NK-92 treated with Interleukin-12 subunit alpha and Interleukin-12 subunit beta, amount 100 ng/mL, for 24 hours (cell line): ENCODE results near the gene TRPM2.
"Not testable (repeated sequence)": the region's sequence is repeated elsewhere in the genome, so short reads cannot be mapped to it uniquely, and the experiment has no call there.

Experiments used
- DNase-seq: peaks from one replicate; lab custom pipeline; 2025; lab: John Stamatoyannopoulos, UW

TRPM2 gene

DNA sequence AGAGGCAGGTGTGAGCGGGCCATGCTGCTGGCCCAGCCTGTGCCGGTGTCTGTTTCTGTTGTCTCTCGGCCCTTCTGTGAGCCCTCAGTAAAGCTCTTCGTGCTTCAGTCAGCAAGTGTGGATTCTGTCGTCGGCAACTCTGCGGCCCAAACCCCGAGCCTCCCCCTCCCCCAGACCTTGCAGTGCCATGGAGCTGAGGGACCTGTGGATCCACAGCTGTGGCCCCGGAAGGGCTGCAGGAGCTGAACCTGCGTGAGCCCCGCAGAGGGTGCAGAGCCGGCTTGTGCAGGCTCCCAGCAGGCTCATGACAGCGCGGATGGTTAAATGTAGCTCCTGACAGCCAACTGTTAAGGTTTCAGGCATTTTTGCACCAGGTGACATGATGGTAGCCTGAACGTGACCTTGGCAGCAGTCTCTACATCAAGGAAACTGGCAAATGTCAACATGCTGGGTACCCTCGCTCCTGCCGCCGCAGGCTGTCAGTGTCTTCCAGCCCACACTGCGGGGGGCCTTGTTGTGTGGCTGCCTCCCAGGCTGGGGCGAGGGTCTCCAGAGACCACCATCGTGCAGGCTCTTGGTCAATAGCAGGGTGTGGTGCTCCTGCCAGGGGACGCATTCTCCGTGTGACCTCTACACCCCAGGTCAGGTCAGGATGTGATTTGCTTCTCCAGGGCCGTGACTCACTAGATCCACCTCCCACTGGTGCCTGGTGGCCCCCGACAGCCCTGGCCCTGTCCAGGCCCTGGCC is 108.8 kb downstream of the TRPM2 start:
- DNase-seq, result no peak

DNA sequence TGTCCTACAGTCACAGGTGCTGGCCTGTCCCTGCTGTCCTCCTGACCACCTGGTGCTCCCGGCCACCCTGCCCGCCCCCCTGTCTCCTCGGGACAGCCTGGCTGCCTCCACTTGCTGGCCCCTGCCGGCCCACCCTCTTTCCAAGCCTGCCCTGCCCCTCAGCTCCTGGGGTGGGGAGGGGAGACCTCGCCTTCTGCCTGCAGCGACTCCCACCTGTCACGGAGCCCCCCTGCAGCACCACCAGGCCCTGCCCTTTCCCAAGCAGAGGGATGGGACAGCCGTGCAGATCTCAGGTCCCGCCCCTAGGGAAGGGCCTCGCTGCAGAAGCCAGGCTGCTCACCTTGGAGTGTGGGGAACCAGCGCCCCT is 109.4 kb downstream of the TRPM2 start:
- DNase-seq, result no peak

DNA sequence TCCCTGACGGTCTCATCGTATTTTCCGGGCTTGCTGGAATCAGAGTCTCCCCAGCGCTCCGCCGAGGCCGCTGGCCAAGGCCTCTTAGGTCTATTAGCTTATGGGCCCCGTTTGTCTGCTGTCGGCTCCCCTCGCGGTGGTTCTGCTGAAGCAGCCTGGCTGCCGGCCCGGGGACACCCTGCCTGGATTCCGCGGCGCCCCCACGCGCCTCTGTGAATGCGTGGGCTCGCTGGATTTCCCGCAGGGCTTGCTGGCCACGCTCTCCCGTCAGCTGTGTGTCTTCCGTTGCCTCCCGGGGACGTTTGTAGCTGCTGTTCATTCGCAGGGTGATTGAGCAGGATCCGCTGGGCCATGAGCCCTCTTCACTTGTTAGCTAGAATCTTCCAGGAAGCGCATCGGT is 110.3 kb downstream of the TRPM2 start:
- no peak for DNase-seq

DNA sequence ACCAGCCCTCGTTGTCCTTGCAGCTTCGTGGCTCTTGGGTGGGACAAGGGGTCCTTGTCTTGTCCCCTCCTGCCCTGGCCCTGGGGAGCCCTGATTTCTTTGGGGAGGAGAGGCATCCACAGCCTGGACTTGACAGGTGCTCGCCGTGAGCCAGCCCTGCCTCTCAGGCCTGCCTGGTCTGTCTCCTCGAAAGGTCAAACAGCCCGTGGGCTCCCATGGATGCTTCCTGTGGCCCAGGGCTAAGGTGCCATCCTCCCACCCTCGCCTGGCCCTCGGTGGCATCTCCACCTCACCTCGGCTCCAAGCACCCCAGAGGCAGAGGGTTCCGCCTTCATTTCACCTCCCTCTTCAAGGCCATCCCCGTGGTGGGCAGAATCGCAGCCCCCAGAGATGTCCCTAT is 110.9 kb downstream of the TRPM2 start:
- DNase-seq, result no peak

DNA sequence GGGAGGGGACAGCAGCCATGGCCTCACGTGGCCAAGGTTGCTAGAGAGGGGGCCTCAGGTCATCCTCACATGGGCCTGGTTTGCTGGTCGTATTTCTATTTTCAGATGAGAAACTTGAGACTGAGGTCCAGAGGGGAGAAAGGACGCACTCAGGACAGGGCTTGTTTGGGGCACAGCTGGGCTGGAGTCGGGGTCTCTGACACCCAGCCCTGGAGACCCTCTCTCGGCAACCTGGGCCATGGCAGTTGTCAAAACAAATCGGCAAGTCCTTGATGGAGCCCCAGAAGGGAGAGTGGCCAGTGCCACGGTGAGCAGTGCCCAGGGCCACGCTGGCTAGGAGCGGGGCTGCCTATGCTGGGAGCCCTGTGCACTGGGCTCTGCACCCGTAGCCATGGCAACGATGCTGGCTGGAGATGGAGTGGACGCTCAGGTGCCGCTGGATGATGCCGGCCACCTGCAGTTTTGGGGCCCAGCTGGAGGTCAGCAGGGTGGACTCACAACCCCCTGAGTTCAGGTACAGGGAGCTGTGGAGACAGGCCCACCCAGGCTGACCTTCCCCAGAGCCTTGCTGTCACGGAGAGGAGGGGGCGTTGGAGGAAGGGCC is 113.0 kb downstream of the TRPM2 start:
- DNase-seq, result no peak

DNA sequence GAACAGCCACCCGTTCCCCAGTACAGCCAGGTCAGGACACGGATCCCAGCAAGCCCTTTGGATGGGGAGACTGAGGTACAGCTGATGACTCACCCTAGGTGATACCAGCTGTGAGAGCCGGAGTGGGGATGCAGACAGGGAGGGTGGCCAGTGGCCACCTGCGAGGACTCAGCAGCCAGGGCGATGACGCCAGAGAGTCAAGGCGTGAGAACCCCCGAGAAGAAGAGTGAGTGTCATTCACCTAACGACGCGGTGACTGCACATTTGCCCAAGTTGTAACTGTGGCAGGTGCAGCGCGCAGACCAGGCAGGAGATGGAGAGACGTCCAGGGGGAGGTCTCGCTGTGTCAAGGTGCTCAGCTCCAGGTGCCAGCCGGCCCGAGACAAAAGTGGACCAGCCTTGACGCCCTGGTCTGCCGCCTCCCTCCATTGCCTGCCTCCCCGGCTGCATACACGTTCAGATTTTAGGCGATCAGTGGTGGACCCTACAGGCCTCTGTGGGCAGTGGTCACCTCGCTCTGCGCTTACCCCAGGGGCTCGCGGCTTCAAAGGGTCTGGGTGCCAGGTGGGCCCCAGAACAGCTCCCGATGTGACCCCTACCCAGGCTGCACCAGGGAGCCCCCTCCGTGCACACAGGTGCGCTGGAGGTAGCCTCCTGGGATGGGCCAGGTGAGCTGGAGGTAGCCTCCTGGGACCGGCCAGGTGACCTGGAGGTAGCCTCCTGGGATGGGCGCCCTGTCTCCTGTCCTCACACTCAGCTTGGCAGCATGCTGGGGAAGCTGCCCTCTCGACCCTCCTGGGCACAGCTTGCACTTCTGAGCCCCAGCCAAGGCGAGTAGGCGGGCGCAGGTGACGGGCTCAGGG is 113.8 kb downstream of the TRPM2 start:
- DNase-seq, result no peak

DNA sequence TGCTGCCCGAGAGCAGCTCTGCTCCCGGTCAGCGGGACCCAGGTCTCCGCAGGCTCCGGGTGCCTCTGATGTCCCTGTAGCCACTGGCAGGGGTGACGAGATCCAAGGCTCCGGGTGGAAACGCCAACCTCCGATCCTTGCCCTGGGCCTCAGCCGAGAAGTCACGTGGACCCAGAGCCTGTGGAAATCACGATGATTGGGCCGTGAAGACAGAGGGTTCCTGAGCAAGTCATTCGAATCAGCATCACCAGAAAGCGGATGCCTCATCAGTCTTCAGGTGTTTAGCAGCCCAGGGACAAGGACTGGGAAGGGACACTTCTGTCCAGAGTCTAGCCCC is 114.4 kb downstream of the TRPM2 start:
- DNase-seq, result no peak

DNA sequence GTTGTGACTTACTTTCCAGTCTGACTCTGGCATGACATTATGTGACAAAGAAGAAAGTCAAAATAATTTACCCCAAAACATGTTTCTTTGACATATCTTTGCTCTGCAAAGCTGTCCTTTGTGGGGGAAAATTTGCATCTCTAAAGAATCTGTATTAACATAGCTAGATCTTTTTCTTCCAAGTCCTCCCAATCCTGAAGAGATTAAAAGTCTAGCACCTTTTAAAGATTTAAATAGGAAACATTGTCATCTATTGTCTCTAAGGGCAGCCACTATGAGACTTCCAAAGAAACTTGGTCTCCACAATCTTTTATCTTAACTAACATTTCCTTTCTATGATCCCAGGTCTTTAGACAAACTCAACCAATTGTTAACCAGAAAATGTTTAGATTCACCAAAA is 117.9 kb downstream of the TRPM2 start:
- no peak for DNase-seq

DNA sequence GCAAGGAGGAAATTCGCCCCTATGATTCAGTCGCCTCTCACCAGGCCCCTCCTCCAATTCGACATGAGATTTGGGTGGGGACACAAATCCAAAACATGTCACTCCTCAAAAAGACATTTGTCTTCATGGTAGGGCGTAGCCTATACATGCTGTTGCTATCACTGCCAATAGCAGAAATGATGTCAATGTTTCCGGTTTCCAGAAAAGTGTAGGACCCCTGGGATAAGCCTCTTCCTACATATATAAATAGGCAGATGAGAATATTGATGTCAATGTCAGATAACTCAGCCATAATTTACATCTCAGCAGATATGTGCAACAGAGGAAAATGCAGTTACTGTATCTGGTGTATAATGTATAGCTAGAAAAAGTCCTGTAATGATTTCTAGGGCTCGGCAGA is 118.6 kb downstream of the TRPM2 start:
- DNase-seq, result no peak

DNA sequence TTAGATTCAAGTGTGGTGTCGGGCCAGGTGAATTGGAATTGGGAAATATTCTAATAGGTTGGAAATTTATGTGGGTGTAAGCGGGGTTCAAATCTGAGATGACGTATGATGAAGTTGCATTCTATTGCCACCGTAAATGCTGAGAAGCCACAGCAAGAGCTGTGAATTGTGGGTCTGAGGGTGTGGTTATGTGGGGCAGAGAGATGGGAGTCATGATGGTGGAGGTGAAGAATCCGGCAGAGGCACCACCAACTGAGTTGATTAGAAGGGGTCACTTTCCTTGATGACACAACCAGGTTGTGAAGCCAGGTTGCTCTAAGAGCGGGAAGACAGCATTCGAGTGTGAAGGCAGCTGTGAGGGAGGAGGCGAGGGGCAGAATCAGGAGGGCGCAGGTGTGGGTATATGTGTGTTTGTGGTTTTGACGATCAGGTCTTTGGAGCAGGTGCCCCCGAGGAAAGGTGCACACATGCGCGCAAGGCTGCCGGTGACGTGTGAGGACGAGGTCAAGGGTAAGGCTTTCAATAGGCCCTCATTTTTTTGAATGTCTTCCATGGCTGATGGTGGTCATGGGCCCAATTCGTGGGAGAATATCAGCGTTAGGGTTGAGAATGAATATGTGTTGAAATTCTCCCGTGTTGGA is 120.6 kb downstream of the TRPM2 start:
- DNase-seq, result no peak

DNA sequence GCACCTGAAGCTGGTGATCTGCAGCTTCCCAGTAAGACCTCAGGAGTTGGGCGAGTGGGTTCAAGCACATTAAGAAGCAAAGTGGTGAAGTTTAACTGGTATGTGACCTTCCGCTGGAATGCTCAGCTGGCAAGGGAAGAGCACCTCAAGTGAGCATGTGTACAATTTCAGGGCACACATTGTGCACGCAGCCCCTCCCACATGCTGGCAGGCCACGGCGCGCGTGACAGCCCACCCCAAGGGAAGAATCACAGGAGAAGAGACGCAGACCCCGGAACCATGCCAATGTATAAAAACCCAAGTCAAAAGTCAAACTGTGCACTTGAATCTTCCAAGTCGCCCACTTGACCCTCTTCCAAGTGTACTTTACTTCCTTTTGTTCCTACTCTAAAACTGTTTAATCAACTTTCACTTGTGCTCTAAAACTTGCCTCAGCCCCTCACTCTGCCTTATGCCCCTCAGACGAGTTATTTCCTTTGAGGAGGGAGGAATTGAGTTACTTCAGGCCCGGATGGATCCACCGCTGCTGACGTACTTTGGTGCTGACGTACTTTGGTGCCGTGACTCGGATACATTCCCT is 121.9 kb downstream of the TRPM2 start:
- DNase-seq, result no peak

DNA sequence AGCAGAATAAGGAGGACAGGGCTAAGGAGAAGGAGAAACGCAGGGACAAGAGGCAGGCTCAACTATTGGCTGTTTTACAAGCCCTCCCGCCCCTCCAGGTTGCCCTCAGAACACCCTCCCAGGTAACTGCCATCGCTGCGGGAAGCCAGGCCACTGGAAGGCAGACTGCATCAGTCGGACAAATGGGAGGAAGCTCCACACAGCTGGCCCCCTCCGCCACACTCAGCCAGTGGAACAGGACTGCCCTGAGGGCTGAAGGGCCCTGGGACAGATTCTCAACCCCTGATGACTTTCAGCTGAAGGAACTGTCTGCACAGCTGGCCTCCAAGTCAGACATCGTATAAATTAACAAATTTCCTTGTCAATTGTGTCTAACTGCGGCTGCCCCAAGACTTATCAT is 123.7 kb downstream of the TRPM2 start:
- no peak for DNase-seq

DNA sequence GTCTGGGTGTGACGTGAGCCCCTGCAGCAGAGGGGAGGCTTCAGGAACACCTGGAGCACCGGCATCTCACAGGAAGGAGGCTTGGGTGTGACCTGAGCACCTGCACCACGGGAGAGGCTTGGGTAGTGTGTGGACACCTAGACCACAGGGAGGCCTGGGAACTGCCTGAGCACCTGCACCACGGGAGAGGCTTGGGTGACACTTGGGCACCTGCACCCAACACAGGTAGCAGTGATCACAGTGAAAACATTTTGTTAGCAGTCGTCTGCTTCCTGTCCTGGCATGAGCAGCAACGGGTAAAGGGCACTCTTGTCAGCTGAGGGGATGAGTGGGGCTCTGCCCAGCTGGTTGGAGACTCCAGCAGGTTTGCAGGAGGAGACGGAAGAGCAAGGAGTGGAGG is 124.3 kb downstream of the TRPM2 start:
- DNase-seq, result no peak

DNA sequence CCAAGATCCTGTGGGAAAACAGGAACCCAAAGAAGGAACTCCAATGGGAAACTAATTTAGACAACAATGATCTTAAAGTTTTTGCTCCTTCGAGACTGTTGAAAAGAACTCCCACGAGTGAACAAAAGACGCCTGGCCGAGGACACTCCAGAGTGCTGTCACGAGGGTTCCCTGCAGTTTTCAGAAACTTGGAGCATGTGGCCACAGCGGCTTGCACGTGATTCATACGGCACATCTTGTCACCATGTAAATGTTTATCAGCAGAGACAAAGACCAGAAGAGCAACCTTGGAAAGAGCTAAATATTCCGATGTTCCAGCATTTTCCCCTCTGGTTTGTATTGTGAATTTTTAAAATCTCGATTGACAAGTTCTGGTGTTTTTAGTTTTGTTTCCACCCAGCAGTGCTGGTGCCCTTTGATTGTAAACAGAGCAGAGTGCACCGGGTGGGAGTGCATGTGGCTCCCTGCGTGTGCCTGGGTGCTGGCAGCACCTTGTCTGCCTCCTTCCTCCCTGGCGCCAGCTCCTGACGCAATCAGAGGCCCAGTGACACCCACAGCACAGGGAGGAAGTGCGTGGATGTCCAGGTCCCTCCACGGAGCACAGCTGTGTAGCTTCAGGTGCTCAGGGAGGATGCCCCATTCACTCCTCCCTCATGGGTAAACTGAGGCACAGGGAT is 124.8 kb downstream of the TRPM2 start:
- DNase-seq, result no peak

DNA sequence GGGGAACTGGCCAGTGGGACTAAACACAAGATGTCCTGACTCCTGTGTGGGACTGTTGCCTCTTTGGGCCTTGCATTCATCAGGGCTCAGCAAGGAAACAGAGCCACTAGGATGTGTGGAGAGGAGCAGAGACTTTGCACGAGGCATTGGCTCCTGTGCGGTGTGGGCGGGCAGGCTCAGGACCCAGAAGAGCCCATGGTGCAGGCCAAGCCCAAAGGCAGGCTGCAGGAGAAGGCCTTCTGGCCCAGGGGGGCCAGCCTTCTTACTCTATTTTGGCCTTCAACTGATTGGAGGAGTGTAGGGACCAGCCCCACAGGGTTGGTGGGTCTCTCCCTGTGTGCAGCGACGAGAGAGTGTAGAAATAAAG is 125.4 kb downstream of the TRPM2 start:
- DNase-seq, result no peak

DNA sequence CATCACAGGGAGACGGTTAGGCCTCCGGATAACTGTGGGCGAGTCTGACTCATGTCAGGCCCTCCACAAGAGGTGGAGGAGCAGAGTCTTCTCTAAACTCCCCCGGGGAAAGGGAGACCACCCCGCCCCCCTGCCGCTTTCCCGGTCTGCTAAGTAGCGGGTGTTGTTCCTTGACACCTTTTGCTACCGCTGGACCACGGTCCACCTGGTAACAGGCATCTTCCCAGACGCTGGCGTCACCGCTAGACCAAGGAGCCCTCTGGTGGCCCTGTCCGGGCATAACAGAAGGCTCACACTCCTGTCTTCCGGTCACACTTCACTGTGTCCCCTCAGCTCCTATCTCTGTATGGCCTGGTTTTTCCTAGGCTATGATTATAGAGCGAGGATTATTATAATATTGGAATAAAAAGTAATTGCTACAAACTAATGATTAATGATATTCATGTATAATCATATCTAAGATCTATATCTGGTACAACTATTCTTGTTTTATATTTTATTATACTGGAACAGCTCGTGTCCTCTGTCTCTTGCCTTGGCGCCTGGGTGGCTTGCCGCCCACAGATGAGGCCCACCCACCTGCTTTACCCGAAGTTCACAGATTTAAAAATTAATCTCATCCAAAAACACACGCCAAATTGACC is 126.3 kb downstream of the TRPM2 start:
- DNase-seq, result not testable (repeated sequence)

DNA sequence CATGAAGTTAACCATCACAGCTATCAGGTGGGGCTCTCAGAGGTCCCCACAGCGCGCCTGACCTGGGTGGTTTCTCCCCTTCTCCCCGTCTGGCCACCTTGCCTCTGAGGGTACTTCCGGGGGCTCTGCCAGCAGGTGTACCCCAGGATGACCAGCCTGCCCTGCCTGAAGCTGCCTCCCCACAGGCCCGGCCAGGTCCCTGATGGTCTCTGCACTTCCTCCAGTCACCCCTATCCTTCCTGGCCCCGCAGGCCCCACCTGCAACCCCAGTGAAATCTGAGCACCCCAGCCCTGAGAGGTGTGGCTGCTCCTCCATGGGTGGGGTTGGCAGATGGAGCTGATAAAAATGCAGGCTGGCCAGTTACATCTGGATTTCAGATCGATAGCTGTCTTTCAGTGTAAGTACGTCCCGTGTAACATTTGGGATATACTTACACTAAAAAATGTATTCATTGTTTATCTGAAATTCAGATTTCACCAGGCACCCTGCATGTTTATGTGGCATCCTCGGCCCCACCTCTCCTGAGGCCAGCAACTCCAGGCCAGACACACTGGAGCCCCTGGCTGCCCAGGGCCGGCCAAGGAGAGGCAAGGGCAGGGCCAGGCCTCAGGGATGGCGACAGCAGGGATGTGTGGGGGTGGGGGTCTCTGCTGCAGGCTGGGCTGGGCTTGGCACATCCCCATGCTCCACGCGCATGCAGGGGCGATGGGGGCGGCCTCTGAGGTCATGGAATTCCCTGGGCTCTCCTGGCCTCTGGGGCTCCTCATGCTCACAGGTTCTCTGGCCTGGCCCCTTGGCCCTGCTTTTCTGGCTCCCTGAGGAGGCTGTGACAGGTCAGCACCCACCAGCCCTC is 127.0 kb downstream of the TRPM2 start:
- DNase-seq, result no peak

DNA sequence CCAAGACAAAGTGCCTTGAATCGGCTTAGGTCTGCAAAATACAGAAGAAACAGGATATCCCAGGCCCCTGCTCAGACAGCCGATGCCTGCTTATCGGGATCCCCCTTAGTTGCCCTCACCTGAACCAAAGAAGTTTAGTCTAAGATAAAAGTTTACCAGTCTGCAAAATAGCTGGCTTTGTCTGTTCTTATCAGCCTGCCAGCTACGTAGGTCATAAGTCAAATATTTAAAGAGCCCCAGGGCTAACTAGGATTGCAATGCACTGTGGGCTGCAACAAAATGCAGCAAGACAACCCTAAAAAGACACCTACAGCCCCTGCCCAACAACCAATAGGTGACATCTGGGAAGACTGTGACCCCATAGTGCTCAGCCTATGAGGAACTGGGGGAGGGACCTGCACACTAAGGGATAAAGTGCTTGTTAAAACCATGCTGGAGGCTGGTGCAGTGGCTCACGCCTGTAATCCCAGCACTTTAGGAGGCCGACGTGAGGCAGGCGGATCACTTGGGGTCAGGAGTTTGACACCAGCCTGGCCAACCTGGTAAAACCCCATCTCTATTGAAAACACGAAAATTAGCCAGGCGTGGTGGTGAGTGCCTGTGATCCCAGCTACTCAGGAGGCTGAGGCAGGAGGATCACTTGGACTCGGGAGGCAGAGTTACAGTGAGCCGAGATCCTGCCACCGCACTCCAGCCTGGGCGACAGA is 129.3 kb downstream of the TRPM2 start:
- DNase-seq, result no peak

DNA sequence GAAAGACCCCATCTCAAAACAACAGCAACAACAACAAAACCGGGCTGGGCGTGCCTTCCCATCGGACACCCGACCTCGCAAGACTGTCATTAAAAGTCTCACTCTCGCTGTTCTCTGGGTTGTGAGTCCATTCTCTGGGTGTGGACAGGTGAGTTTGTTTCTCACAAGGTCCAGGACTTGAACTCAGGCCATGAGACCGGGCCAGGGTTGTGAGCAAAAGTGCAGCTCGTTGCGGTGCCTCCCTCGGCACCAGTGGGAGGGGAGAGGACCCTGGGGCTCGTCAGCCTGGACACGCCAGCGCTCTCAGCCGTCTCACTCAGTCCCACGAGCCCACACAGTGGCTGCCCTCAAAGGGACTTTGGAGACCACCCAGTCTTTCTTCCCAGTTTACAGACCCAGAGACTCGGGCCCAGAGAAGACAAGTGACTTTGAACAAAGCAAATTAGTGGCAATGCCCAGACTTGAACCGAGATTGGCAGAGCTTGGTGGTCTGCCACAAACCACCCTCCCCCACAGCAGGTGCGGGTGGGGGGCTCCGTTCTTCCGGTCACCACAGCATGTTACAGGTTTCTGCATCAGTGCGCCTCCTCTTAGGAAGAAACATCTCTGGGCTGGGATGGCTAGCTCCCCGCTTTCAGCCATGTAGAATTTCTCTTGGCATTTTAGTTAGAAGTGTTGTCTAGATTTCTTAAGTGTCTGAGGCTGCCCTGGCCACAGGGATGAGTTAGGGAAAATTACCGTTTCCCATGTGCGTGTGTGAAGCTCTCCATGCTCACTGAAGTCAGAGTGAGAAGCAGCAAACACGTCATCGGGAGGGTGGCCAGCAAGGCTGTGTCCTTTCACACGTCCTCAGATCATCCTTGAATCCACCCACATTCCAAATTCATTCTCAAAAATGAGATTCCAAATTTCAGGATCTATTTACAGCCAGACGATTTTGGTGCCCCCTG is 130.1 kb downstream of the TRPM2 start:
- no peak for DNase-seq
